GM19240 (cell line): Measurements from ENCODE around the gene COG7.
"Not testable (repeated sequence)": the region's sequence is repeated elsewhere in the genome, so short reads cannot be mapped to it uniquely, and the experiment has no call there.

Experiments used
- DNase-seq: peaks from one replicate; pipeline ENCODE4 v3.0.0; 2011; ENCODE audit warnings: low spot score; ENCODE audit not compliant: insufficient read length

Gene COG7

DNA sequence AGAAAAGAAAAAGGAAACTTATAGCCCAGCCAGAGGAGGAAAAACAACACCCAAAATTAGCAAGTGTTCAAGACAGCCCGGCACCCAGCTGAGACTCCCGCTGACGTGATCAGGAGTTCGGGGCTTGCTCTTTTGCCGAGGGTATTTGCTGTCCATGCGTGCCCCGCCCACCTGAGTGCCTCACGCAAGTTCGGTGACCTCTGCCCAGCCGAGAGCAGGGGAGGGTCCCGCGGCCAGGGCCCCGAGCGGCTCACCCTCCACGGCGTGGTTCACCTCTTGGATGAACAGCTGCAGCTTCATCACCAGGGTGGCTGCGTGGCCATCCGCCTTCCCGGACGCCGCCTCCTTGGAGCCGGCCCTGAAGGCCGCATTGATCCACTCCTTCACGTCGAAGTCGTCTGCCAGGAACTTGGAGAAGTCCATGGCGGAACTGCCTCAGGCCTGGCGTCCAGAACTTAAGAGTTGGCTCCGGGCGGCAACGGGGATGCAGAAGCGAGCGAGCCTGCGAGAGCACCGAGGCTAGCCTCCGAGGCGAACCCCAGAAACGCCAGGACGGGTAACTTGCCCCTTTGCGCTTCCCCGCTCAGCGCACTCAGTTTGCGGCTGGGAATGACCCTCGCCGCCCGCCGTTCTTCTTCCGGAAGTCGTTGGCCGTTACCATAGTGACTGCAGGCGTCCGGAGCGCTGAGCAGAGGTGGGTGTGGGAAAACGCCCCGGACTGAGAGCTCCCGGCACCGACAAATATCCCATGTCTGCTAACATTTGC lies at the start of gene COG7:
Gene COG7, minus strand, starts transcription at position 618 of the 766 bp plus-strand sequence. Its CDS starts 195 bp downstream, at position 423.
- DNase-seq = peak; percentile 71

GRCh38 chr16:23502466-23502865 lies 49.5 kb upstream of the COG7 start:
- no peak for DNase-seq

GRCh38 chr16:23501291-23501690 lies 48.3 kb upstream of the COG7 start:
- no peak for DNase-seq

DNA sequence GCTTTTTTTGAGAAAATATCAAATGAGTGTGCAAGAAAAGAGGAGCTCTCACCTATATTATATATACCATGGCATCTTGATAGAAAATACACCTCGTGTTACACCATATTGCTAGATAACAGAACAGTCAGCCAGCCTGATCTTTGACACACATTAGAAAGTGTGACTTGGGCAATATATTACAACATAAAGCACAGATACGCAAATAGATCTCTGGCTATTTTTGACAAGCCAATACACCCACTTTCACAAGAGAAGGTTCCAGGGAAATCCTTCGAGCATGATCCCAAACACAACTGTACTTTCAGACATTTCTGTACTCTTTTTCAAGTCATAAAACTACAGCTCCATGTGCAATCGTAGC lies 47.9 kb upstream of the COG7 start:
- DNase-seq = no peak

GRCh38 chr16:23500212-23500861 lies 47.3 kb upstream of the COG7 start:
- DNase-seq = no peak

DNA sequence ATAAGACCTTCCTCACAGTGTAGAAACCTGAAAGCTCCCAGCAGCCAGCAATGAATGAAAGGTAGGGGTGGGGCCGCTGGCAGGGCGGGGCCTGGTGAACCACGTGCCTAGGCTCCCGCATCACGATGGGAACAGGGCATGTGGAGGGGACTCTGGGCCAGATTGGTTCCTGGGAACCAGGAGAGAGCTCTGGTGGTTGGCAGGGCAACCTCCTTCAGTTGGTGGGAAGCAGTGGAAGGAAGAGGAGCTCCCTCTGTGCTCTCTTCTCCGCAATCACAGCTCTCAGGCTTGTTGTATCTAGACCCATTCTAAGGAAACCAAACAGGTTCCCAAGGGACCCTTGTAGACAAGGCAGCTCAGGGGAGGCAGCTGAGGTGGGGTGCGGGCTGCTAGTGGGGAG lies 46.8 kb upstream of the COG7 start:
- DNase-seq = no peak

DNA sequence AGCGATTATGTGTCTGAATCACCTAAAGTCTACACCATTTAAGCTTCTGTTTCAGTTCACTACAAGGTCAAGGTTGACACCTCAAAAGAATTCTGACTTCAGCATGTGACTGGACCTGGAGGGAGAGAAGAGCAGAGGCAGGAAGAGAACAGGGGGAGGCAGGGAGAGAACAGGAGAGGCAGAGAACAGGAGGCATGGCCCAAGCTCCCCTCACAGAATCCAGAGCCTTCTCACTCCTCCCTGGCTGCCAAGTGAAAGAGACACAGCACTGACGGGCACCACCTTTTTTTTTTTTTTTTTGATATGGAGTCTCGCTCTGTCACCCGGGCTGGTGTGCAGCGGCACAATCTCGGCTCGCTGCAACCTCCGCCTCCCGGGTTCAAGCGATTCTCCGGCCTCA lies 45.9 kb upstream of the COG7 start:
- no peak for DNase-seq

DNA sequence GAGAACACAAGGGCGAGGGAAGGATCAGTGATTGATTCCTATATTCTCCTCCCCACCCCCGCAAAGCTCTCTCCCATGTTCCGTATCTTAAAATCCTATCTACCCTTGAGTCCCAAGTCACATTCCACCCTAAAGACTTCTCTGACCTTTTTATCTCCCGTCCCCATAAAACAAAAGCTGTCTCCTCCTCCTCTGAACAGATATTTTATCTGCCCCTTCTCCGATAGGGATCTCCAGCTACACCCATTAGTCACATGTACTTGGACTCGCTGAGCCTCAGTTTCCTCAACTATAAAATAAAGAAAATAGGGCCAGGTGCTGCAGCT lies 44.5 kb upstream of the COG7 start:
- DNase-seq = no peak

DNA sequence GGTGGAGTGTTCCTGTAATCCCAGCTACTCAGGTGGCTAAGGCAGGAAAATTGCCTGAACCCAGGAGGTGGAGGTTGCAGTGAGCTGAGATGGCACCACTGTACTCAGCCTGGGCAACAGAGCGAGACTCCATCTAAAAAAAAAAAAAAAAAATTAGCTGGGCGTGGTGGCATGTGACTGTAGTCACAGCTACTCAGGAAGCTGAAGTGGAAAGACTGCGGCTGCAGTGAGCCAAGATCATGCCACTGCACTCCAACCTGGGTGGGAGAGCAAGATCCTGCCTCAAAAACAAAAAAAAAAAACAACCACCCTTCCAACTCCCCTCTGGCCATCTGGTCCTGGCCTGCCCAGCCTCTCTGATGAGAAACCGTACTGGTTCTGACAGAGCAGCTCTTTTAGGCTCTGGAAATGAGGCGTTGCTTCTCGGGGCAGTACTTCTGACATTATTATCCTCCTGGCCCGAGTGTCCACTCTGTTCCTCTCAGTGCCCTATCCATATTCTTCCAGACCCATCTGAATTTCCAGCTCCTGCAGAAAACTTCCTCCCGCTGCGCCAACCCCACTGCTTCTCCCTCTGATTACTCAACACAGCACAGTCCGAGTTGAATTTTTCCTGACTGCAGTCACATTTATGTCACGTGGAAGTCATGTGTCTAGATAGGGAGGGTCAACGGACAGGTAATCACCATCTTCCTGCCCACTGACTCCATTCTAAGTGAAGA lies 44.0 kb upstream of the COG7 start:
- DNase-seq = no peak

DNA sequence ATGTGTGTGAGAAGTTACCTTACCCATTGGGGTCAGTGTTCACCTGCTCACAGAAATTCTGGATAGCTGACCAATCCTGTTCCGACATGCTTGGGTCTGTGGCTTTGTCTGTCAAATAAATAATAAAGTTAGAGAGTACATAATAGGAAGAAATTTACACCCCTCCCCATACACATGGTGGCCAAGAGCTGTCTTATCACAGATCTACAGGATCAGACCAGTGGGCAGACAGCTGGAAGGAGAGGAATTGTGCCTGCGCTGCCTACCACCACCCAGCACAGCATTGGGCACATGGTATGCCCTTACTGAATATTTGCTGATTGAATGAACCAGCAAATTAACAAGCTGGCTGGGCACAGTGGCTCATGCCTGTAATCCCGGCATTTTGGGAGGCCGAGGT lies 42.7 kb upstream of the COG7 start:
- no peak for DNase-seq

- DNase-seq = no peak
Observed at GRCh38 chr16:23494188-23494587, 41.2 kb upstream of the COG7 start.

DNA sequence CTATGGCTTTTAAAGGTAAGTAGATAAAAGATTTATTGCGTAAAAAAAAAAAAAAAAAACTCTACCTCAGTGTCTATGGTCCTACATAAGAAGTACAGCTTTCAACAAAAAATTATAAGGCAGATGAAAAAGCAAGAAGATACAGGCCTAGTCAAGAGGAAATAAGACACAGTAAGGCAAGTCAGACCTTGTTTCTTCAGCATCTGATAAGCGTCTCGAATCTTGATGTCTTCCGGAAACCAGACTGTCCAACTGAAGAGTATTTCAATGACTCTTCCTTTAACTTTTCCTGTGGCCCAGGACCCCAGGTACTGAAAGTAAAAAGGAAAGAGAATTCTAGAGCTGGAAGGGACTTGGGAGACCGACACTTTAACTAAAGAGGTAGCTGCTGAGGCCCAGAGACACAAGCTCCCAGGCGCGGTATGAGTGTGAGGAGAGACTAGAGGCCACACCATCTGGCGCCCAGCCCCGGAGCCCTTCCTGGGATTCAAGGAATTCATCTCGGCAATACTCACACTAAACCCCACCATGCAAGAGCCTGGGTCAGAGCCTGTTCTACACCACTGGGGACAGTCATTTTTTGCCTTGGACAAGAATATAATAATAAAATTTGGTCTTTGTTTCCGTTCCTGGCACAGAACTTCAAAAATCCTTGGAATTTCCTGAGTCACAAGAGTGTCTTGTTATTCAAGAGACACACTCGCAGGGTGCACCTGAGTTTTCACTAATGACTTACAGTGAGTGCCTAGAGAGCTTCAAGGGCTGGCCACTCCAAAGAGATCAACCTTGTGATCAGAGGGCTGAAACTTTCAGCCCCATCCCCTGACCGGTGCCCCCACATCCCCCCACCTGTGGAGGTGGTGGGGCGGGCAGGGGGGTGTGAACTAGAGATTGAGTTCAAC lies 38.8 kb upstream of the COG7 start:
- no peak for DNase-seq

DNA sequence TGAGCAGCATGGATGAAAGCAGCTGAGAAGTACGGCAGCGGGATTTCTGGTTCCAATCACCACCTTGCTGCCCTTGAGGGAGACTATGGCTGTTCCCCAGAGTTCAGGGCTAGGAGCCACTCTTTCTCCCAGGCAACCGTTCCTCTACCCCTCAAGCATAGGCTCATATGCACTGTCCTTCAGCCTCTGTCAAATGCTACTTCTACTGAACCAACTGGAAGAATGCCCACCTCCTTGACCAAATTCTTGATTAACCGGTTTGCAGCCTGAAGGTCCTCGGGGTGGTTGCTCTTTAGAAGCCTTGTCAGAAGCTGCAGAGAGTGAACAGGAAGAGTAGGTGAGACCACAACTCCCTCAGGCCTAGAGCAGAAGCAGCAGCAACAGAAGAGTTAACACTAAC lies 33.5 kb upstream of the COG7 start:
- DNase-seq = no peak

DNA sequence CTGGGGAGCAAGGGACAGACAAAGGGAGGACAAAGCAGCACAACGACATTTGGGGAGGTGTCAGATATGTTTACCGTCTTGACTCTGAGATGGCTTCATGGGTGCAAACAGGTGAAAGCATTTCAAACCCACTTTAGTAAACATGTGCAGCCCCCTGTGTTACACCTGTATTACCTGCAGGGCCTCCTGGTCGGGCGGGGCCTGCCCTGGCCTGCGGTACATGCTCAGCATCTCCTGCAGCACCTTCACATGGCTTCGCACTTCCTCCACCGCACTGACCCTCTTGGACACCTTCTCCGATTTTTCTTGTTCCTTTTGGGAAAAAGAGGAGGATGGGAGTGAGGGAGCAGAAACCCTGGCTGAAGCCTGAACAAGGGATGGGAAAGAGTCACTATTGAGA lies 32.9 kb upstream of the COG7 start:
- DNase-seq = no peak

DNA sequence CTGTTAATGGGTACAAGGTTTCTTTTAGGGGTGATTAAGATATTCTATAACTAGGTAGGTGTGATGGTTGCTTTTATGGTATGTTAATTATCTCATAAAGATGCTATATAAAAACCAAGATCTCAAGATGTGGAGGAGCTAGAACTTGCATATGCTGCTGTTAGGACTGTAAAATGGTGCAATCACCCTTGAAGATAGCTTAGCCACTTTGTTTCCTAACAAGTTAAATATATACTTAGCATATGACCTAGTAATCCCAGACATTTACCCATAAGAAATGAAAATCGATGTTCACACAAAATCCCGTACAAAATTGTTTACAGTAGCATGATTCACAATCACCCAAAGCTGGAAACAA lies 32.2 kb upstream of the COG7 start:
- no peak for DNase-seq

DNA sequence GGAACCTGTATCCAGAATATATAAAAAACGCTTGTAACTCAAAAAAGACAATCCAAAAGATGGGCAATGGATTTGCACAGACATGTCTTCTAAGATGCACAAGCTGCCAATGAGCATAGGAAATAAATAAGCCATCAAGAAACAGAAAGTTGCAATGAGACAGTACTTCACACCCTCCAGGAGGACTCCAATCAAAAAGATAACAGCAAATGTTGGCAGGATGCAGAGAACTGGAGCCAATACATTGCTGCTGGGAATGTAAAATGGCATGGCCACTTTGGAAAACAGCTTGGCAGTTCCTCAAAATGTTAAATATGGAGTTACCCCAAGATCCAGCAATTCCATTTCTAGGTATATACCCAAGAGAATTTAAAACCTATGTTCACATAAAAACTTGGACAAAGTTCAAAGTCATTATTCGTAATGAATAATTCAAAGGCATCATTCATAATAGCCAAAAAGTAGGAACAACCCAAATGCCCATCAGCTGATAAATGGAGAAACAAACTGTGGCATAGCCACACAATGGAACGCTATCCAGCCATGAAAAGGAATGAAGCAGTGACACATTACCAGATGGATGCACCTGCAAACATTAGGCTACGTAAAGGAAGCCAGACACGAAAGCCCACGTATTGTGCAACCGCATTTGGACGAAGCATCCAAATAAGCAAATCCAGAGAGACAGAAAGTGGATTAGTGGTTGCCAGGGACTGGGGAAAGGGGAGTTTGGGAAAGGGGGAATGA lies 31.7 kb upstream of the COG7 start:
- no peak for DNase-seq

- not testable (repeated sequence) for DNase-seq
Observed at GRCh38 chr16:23483492-23483891, 30.5 kb upstream of the COG7 start.

GRCh38 chr16:23482778-23483177 lies 29.8 kb upstream of the COG7 start:
- DNase-seq = no peak

GRCh38 chr16:23480257-23480656 lies 27.3 kb upstream of the COG7 start:
- no peak for DNase-seq

DNA sequence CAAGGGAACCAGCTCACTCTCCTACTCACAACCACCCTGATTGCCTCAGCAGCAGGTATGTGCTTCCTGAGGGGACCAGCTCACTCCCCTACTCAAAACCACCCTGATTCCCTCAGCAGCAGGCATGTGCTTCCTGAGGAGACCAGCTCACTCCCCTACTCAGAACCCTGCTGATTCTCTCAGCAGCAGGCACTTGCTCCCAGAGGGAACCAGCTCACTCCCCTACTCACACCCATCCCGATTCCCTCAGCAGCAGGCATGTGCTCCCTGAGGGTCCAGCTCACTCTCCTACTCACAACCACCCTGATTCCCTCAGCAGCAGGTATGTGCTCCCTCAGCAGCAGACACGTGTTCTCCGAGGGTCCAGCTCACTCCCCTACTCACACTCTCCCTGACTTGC lies 26.1 kb upstream of the COG7 start:
- DNase-seq = no peak

DNA sequence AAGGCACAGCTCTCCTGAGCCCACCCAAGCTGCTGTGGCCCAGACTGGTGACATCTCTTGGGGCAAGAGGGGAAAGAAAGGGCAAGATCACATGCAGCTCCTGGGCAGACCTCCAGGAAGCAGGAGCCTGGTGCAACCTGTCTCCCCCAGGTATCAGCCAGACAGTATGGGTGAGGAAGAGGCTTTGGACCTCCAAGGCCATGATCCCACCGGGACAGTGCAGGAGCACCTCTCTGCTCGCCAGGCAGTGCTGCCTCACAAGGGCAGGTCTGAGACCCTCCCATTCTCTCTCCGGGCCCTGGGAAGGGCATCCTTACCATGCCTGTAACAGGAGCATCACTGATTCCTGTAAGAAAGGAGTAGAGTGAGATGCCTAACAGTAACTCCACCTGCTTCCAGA lies 25.6 kb upstream of the COG7 start:
- no peak for DNase-seq
